HepG2 (cell line): ENCODE results near the gene ZNF880.

Experiments
- CTCF ChIP-seq: sonication (generic); formaldehyde crosslinking; IDR thresholded peaks from 2 replicates; pipeline ENCODE4 v1.5.0; 2020; ENCODE audit warnings: mild to moderate bottlenecking, missing genetic modification reagents, moderate library complexity
- IRF1 ChIP-seq: sonication (generic); formaldehyde crosslinking; IDR thresholded peaks from 2 replicates; pipeline ENCODE4 v1.4.0; 2020; ENCODE audit warnings: low read depth, mild to moderate bottlenecking, missing genetic modification reagents
- MYC ChIP-seq: sonication (generic); formaldehyde crosslinking; IDR thresholded peaks from 2 replicates; pipeline ENCODE4 v1.9.0; 2021; ENCODE audit warnings: missing genetic modification reagents, borderline replicate concordance
- MYNN ChIP-seq: sonication (generic); formaldehyde crosslinking; IDR thresholded peaks from 2 replicates; pipeline ENCODE4 v1.4.0; 2020; ENCODE audit warnings: mild to moderate bottlenecking, low read depth, missing genetic modification reagents
- PCBP1 ChIP-seq: fragments of 200-400 bp; formaldehyde crosslinking; IDR thresholded peaks from 2 replicates; pipeline ENCODE4 v1.6.1; 2017; ENCODE audit warnings: mild to moderate bottlenecking, low read depth, low read length, borderline replicate concordance
- PRDM15 ChIP-seq: sonication (generic); formaldehyde crosslinking; IDR thresholded peaks from 2 replicates; pipeline ENCODE4 v1.4.0; 2020; ENCODE audit warnings: missing genetic modification reagents
- SNAPC2 ChIP-seq: sonication (generic); formaldehyde crosslinking; IDR thresholded peaks from 2 replicates; pipeline ENCODE4 v1.8.1; 2022; ENCODE audit warnings: mild to moderate bottlenecking, missing genetic modification reagents
- YY1 ChIP-seq: IDR thresholded peaks from 2 replicates; pipeline ENCODE4 v1.6.1; 2011; ENCODE audit warnings: low read length, low read depth, moderate library complexity, mild to moderate bottlenecking; ENCODE audit not compliant: insufficient read depth, insufficient replicate concordance
- ZNF3 ChIP-seq: IDR thresholded peaks from 2 replicates; pipeline ENCODE4 v1.7.0; 2017; ENCODE audit warnings: inconsistent platforms
- ZNF75D ChIP-seq: sonication (generic); formaldehyde crosslinking; IDR thresholded peaks from 2 replicates; pipeline ENCODE4 v1.8.1; 2023; ENCODE audit warnings: missing genetic modification reagents, mild to moderate bottlenecking, borderline replicate concordance

- TF ChIP-seq SNAPC2 (CRISPR knock-in tag): no peak
- no peak for TF ChIP-seq CTCF (CRISPR knock-in tag)
- TF ChIP-seq PCBP1: no peak
- TF ChIP-seq ZNF75D (CRISPR knock-in tag): no peak
- no peak for TF ChIP-seq MYNN (CRISPR knock-in tag)
- TF ChIP-seq MYC: no peak
- no peak for TF ChIP-seq YY1
- TF ChIP-seq IRF1 (CRISPR knock-in tag): no peak
- TF ChIP-seq PRDM15 (CRISPR knock-in tag): no peak
- no peak for TF ChIP-seq ZNF3 (CRISPR knock-in tag)
Measured at GRCh38 chr19:52335768-52336116, 34.0 kb upstream of the ZNF880 start.
